HepG2 (cell line): ENCODE measurements around the gene LAMTOR2. TPM values are rescaled to one million over a fixed set of nuclear protein-coding genes. Genes with fewer than 3 reads are reported as not detected.

Experiments
- ATM ChIP-seq: fragments of 450-650 bp; IDR thresholded peaks from 2 replicates; pipeline ENCODE4 v1.7.1; 2017; ENCODE audit warnings: mild to moderate bottlenecking, borderline replicate concordance
- DMAP1 ChIP-seq: IDR thresholded peaks from 2 replicates; pipeline ENCODE4 v1.6.1; 2016
- KDM5A ChIP-seq: fragments of 200-600 bp; sonication (generic); IDR thresholded peaks from 2 replicates; pipeline ENCODE4 v1.7.0; 2018; ENCODE audit warnings: antibody characterized with exemption, mild to moderate bottlenecking, low read length, borderline replicate concordance
- MIER3 ChIP-seq: IDR thresholded peaks from 2 replicates; pipeline ENCODE4 v1.6.1; 2016; ENCODE audit warnings: missing compliant biosample characterization, borderline replicate concordance
- NR1H2 ChIP-seq: sonication (generic); formaldehyde crosslinking; IDR thresholded peaks from 2 replicates; pipeline ENCODE4 v1.8.1; 2022; ENCODE audit warnings: low read depth, missing genetic modification reagents, borderline replicate concordance
- NR2F1 ChIP-seq, 2 experiments: fragments of 450-650 bp in 1 of 2; formaldehyde crosslinking in 1 of 2; IDR thresholded peaks; 2 replicates each; pipeline versions ENCODE4 v1.5.0 to v1.6.1; 2016 to 2020; ENCODE audit warnings: mild to moderate bottlenecking in 1 of 2, missing compliant biosample characterization in 1 of 2, missing genetic modification reagents in 1 of 2, moderate library complexity in 1 of 2
- RBFOX2 ChIP-seq: fragments of 200-400 bp; formaldehyde crosslinking; IDR thresholded peaks from 2 replicates; pipeline ENCODE4 v1.6.1; 2017; ENCODE audit warnings: low read depth, mild to moderate bottlenecking, low read length
- REPIN1 ChIP-seq: sonication (generic); formaldehyde crosslinking; IDR thresholded peaks from 2 replicates; pipeline ENCODE4 v1.8.0; 2022; ENCODE audit warnings: missing genetic modification reagents, low read depth, mild to moderate bottlenecking, borderline replicate concordance
- RORA ChIP-seq: sonication (generic); formaldehyde crosslinking; IDR thresholded peaks from 2 replicates; pipeline ENCODE4 v1.5.0; 2020; ENCODE audit warnings: mild to moderate bottlenecking, missing genetic modification reagents, moderate library complexity
- SALL2 ChIP-seq: sonication (generic); formaldehyde crosslinking; IDR thresholded peaks from 2 replicates; pipeline ENCODE4 v1.8.1; 2023; ENCODE audit warnings: mild to moderate bottlenecking, missing genetic modification reagents, inconsistent platforms
- SATB2 ChIP-seq: sonication (generic); formaldehyde crosslinking; IDR thresholded peaks from 2 replicates; pipeline ENCODE4 v1.5.0; 2020; ENCODE audit warnings: missing genetic modification reagents
- SMC3 ChIP-seq: IDR thresholded peaks from 2 replicates; pipeline ENCODE4 v1.6.1; 2011; ENCODE audit warnings: low read length, improper control_type of control experiment
- ZKSCAN8 ChIP-seq: IDR thresholded peaks from 2 replicates; pipeline ENCODE4 v1.6.1; 2016; ENCODE audit warnings: borderline replicate concordance, missing genetic modification reagents, missing compliant biosample characterization
- ZMYM4 ChIP-seq: sonication (generic); formaldehyde crosslinking; IDR thresholded peaks from 2 replicates; pipeline ENCODE4 v1.8.1; 2023; ENCODE audit warnings: mild to moderate bottlenecking, missing genetic modification reagents
- ZNF331 ChIP-seq: sonication (generic); formaldehyde crosslinking; IDR thresholded peaks from 2 replicates; pipeline ENCODE4 v1.4.0; 2020; ENCODE audit warnings: missing genetic modification reagents
- ZNF598 ChIP-seq: sonication (generic); formaldehyde crosslinking; IDR thresholded peaks from 2 replicates; pipeline ENCODE4 v1.5.1; 2020; ENCODE audit warnings: mild to moderate bottlenecking, missing genetic modification reagents, borderline replicate concordance
- ZNF747 ChIP-seq: sonication (generic); formaldehyde crosslinking; IDR thresholded peaks from 2 replicates; pipeline ENCODE4 v1.8.1; 2023; ENCODE audit warnings: missing genetic modification reagents, mild to moderate bottlenecking, borderline replicate concordance
- ZNF749 ChIP-seq: sonication (generic); formaldehyde crosslinking; IDR thresholded peaks from 2 replicates; pipeline ENCODE4 v1.8.0; 2022; ENCODE audit warnings: mild to moderate bottlenecking, missing genetic modification reagents, moderate library complexity, borderline replicate concordance
- ZNF816 ChIP-seq: sonication (generic); formaldehyde crosslinking; IDR thresholded peaks from 2 replicates; pipeline ENCODE4 v1.8.0; 2022; ENCODE audit warnings: missing genetic modification reagents, mild to moderate bottlenecking, borderline replicate concordance
- polyA plus RNA-seq, 8 experiments: library from polyadenylated mRNA; depleted of rRNA in 3 of 8; stranded (reverse) in 7 of 8; unstranded in 1 of 8; fragments of >200 nt; fragmentation: Illumina TruSeq in 4 of 8; extraction: Trizol in 4 of 8; gene quantifications; 2 replicates each; pipeline versions ENCODE4 v1.2.1 to v1.2.3, GENCODE V29; 2011 to 2016; ENCODE audit warnings: low read depth in 4 of 8, missing spikeins in 1 of 8, mixed read lengths in 1 of 8; ENCODE audit not compliant: insufficient read depth in 1 of 8
- total RNA-seq, 5 experiments: library from RNA; depleted of rRNA; stranded (reverse); fragments of >200 nt; fragmentation: Illumina TruSeq; extraction: Trizol; gene quantifications; 2 replicates each; pipeline ENCODE4 v1.2.3, GENCODE V29; 2016; ENCODE audit warnings: low read depth in 1 of 5
- TF ChIP-seq, protein P1 (sequence below): IDR thresholded peaks from 2 replicates; pipeline ENCODE4 v1.6.1; 2018; ENCODE audit warnings: missing genetic modification reagents, mild to moderate bottlenecking, missing compliant biosample characterization
- TF ChIP-seq, protein P2 (sequence below): sonication (generic); formaldehyde crosslinking; IDR thresholded peaks from 2 replicates; pipeline ENCODE4 v1.5.0; 2020; ENCODE audit warnings: missing genetic modification reagents
- TF ChIP-seq, protein P3 (sequence below): sonication (generic); formaldehyde crosslinking; IDR thresholded peaks from 2 replicates; pipeline ENCODE4 v1.8.1; 2023; ENCODE audit warnings: mild to moderate bottlenecking, moderate library complexity, missing genetic modification reagents
- TF ChIP-seq, protein P4 (sequence below): IDR thresholded peaks from 2 replicates; pipeline ENCODE4 v1.6.1; 2012; ENCODE audit warnings: low read depth, low read length, improper control_type of control experiment
- TF ChIP-seq, protein P5 (sequence below): sonication (generic); formaldehyde crosslinking; IDR thresholded peaks from 2 replicates; pipeline ENCODE4 v1.4.0; 2020; ENCODE audit warnings: missing genetic modification reagents

Gene LAMTOR2
- total and polyA plus RNA-seq, 2 of the 13 experiments (the other 11 are each of a cell fraction or from before 2014, with no cell fraction given) = 36.5 to 66.4 TPM

DNA sequence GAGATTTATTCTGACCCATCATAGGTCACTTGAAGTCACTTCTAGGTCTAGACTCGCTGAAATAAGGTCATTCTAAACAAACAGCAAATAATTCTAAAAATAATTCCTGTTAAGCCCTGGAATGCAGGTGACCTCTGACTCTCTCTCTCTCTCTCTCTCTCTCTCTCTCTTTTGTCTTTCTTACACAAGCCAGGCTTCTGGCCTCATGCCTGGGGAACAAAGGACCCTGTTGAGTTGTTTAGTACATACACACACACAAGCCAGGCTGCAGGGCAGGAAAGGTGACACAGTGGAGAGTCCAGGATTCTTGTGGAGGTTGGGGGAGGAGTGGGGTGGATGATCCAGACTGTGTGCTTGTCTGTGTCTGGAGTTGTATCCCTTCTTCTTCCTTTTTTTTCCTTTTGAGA is 31.7 kb downstream of the LAMTOR2 start (continued):
- TF ChIP-seq, protein P1, sequence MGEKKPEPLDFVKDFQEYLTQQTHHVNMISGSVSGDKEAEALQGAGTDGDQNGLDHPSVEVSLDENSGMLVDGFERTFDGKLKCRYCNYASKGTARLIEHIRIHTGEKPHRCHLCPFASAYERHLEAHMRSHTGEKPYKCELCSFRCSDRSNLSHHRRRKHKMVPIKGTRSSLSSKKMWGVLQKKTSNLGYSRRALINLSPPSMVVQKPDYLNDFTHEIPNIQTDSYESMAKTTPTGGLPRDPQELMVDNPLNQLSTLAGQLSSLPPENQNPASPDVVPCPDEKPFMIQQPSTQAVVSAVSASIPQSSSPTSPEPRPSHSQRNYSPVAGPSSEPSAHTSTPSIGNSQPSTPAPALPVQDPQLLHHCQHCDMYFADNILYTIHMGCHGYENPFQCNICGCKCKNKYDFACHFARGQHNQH (CRISPR knock-in tag) = peak; percentile 80
- TF ChIP-seq ZNF816 (CRISPR knock-in tag) = peak; percentile 84; the same call in 1 of the 2 replicates
- TF ChIP-seq, protein P2, sequence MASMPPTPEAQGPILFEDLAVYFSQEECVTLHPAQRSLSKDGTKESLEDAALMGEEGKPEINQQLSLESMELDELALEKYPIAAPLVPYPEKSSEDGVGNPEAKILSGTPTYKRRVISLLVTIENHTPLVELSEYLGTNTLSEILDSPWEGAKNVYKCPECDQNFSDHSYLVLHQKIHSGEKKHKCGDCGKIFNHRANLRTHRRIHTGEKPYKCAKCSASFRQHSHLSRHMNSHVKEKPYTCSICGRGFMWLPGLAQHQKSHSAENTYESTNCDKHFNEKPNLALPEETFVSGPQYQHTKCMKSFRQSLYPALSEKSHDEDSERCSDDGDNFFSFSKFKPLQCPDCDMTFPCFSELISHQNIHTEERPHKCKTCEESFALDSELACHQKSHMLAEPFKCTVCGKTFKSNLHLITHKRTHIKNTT (CRISPR knock-in tag) = no peak
- TF ChIP-seq, protein P3, sequence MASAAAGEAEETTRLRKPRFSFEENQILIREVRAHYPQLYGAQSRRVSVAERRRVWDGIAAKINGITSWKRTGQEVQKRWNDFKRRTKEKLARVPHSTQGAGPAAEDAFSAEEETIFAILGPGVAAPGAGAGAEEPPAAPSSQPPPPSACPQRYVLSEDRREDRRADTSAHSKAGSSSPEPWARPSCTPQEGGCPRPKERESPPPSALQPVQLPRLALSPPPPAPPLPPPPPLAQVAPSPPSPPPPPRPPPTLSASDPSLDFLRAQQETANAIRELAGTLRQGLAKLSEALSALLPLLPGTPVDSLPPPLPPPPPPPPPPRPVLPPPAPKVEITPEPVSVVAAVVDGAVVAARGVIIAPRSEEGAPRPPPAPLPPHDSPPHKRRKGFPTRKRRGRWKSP (CRISPR knock-in tag) = peak; percentile 69; the same call in 1 of the 2 replicates
- TF ChIP-seq NR2F1 (CRISPR knock-in tag; IDR thresholded peaks at IDR 0.05) = peak; percentile 99 to 100
- peak; percentile 54; the same call in 1 of the 2 replicates for TF ChIP-seq ZNF598 (CRISPR knock-in tag)
- TF ChIP-seq, protein P4, sequence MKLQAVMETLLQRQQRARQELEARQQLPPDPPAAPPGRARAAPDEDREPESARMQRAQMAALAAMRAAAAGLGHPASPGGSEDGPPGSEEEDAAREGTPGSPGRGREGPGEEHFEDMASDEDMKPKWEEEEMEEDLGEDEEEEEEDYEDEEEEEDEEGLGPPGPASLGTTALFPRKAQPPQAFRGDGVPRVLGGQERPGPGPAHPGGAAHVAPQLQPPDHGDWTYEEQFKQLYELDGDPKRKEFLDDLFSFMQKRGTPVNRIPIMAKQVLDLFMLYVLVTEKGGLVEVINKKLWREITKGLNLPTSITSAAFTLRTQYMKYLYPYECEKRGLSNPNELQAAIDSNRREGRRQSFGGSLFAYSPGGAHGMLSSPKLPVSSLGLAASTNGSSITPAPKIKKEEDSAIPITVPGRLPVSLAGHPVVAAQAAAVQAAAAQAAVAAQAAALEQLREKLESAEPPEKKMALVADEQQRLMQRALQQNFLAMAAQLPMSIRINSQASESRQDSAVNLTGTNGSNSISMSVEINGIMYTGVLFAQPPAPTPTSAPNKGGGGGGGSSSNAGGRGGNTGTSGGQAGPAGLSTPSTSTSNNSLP = peak; percentile 58; the same call in 1 of the 2 replicates
- TF ChIP-seq REPIN1 = peak; percentile 82; the same call in 1 of the 2 replicates
- TF ChIP-seq, protein P5, sequence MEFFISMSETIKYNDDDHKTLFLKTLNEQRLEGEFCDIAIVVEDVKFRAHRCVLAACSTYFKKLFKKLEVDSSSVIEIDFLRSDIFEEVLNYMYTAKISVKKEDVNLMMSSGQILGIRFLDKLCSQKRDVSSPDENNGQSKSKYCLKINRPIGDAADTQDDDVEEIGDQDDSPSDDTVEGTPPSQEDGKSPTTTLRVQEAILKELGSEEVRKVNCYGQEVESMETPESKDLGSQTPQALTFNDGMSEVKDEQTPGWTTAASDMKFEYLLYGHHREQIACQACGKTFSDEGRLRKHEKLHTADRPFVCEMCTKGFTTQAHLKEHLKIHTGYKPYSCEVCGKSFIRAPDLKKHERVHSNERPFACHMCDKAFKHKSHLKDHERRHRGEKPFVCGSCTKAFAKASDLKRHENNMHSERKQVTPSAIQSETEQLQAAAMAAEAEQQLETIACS = no peak
- 0 out of 2 replicates have a peak, but pooled peaks have one; percentile 29 for TF ChIP-seq RORA
- peak; percentile 82; the same call in 1 of the 2 replicates for TF ChIP-seq SALL2
- no peak for TF ChIP-seq RBFOX2
- TF ChIP-seq ZNF749 (CRISPR knock-in tag) = peak; percentile 90; the same call in 1 of the 2 replicates
- peak; percentile 89 for TF ChIP-seq ZKSCAN8 (CRISPR knock-in tag)
- peak; percentile 50; the same call in 1 of the 2 replicates for TF ChIP-seq ZNF747 (CRISPR knock-in tag)
- no peak for TF ChIP-seq SMC3
- TF ChIP-seq SATB2 = no peak
- peak; percentile 63; the same call in 1 of the 2 replicates for TF ChIP-seq KDM5A
- TF ChIP-seq ZNF331 (CRISPR knock-in tag) = peak; percentile 87
- peak; percentile 70 for TF ChIP-seq ZMYM4 (CRISPR knock-in tag)
- peak; percentile 88 for TF ChIP-seq DMAP1 (CRISPR knock-in tag)
- TF ChIP-seq MIER3 (CRISPR knock-in tag) = peak; percentile 83; the same call in 1 of the 2 replicates
- peak; percentile 93; the same call in 1 of the 2 replicates for TF ChIP-seq ATM
- TF ChIP-seq NR1H2 (CRISPR knock-in tag) = peak; percentile 98
